ENCODE results near the gene RGS4.

DNA sequence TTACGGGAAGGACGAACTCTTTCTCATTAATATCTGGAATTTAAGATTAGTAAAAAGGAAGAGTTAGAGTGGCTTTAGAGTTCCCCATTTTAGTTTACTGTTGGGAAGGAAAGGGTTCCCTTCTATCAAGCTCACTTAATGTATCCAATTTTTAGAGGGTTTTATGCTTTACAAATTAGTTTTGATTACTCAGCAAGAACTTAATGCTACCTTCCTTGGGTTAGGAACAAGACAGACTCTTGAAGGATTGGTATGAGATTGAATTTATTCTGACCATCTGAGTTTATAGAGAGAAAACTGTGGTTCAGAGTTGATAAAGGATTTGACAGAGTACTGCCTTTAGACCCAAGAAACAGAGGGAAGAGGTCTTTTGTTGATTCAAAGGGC, 29.5 kb upstream of the RGS4 start:
- TF ChIP-seq EZH2 (IDR thresholded peaks at IDR 0.05; ENCODE audit: low read length) (no peak), CTCF (optimal IDR thresholded peaks at IDR 0.05 in 1 of 3, IDR thresholded peaks at IDR 0.05 in 1 of 3, conservative IDR thresholded peaks at IDR 0.05 in 1 of 3; ENCODE audit: extremely low read depth in 1 of 3, insufficient read depth in 2 of 3, low read length in 3 of 3) (no peak)

Measured in keratinocyte (primary cell).